SK-N-SH (cell line): ENCODE measurements around the gene CACNA1F. TPM values are rescaled to one million over a fixed set of nuclear protein-coding genes. Genes with fewer than 3 reads are reported as not detected.
A peak's percentile ranks its signal among the peaks of the same experiment; 100 is the strongest.
"Not testable (repeated sequence)": the region's sequence is repeated elsewhere in the genome, so short reads cannot be mapped to it uniquely, and the experiment has no call there.

Experiments
- CTCF ChIA-PET: fragments of 300-600, 350-600 bp; formaldehyde crosslinking; extraction: SDS; loops from one replicate; lab custom pipeline; 2021; lab: Yijun Ruan, JAX
- POLR2A ChIA-PET: fragments of 350-600 bp; sonication (Branson Sonifier 250); formaldehyde crosslinking; extraction: SDS; loops from one replicate; lab custom pipeline; 2020; ENCODE audit warnings: antibody characterized with exemption, inconsistent platforms; lab: Yijun Ruan, JAX
- DNase-seq: peaks from one replicate; pipeline ENCODE4 v3.0.0; 2012
- H2AFZ ChIP-seq: fragments of 200-600 bp; sonication (generic); 2 replicates; pipeline ENCODE4 v1.8.1; 2016; ENCODE audit warnings: antibody characterized with exemption, mild to moderate bottlenecking, low read depth
- H3F3A ChIP-seq: fragments of 200-600 bp; sonication (generic); replicated peaks from 2 replicates; pipeline ENCODE3; 2016; ENCODE audit warnings: antibody characterized with exemption, mild to moderate bottlenecking; ENCODE audit not compliant: insufficient read depth
- H3K27ac ChIP-seq, 2 experiments: fragments of 200-500 bp in 1 of 2; fragments of 200-600 bp in 1 of 2; sonication (Bioruptor generic) in 1 of 2; sonication (generic), shearing (Covaris generic) in 1 of 2; 2 replicates each; pipeline versions ENCODE4 v1.5.1 to v1.6.1; 2014 to 2016; ENCODE audit warnings: low read depth in 2 of 2, inconsistent platforms in 1 of 2, low read length in 1 of 2, mild to moderate bottlenecking in 1 of 2, mixed read lengths in 1 of 2
- H3K27me3 ChIP-seq: fragments of 200-600 bp; sonication (generic), shearing (Covaris generic); 2 replicates; pipeline ENCODE4 v1.6.1; 2016; ENCODE audit warnings: mixed run types; ENCODE audit not compliant: insufficient read depth
- H3K36me3 ChIP-seq, 2 experiments: fragments of 200-500 bp in 1 of 2; fragments of 200-600 bp in 1 of 2; sonication (Bioruptor generic) in 1 of 2; sonication (generic) in 1 of 2; replicated peaks in 1 of 2; 2 replicates each; pipeline versions ENCODE3 to v1.5.1; 2014 to 2016; ENCODE audit warnings: low read length in 1 of 2, mild to moderate bottlenecking in 1 of 2; ENCODE audit not compliant: insufficient read depth in 2 of 2, control insufficient read depth in 1 of 2
- H3K4me1 ChIP-seq, 2 experiments: fragments of 200-500 bp in 1 of 2; fragments of 200-600 bp in 1 of 2; sonication (Bioruptor generic) in 1 of 2; sonication (generic), shearing (Covaris generic) in 1 of 2; 2 replicates each; pipeline versions ENCODE4 v1.5.1 to v1.6.1; 2014 to 2016; ENCODE audit warnings: low read depth in 1 of 2, low read length in 1 of 2, mixed run types in 1 of 2; ENCODE audit not compliant: insufficient read depth in 2 of 2, control insufficient read depth in 1 of 2
- H3K4me2 ChIP-seq: fragments of 200-600 bp; sonication (generic), shearing (Covaris generic); 2 replicates; pipeline ENCODE4 v1.6.1; 2017; ENCODE audit warnings: mixed run types
- H3K4me3 ChIP-seq, 2 experiments: fragments of 200-500 bp in 1 of 2; fragments of 200-600 bp in 1 of 2; sonication (Bioruptor generic) in 1 of 2; sonication (generic), shearing (Covaris generic) in 1 of 2; 2 replicates each; pipeline versions ENCODE4 v1.5.1 to v1.8.1; 2014 to 2016; ENCODE audit warnings: low read depth in 2 of 2, inconsistent platforms in 1 of 2, low read length in 1 of 2, mild to moderate bottlenecking in 1 of 2, mixed read lengths in 1 of 2, moderate library complexity in 1 of 2
- H3K79me2 ChIP-seq: fragments of 200-600 bp; sonication (generic); 2 replicates; pipeline ENCODE4 v1.8.1; 2017; ENCODE audit warnings: mild to moderate bottlenecking; ENCODE audit not compliant: insufficient read depth
- H3K9ac ChIP-seq: fragments of 200-600 bp; sonication (generic); 2 replicates; pipeline ENCODE4 v1.6.1; 2017; ENCODE audit warnings: mixed run types
- H3K9me2 ChIP-seq: fragments of 200-600 bp; sonication (generic); 2 replicates; pipeline ENCODE4 v1.6.1; 2017; ENCODE audit warnings: mixed run types
- H3K9me3 ChIP-seq: fragments of 200-600 bp; sonication (generic); 2 replicates; pipeline ENCODE4 v1.6.1; 2017; ENCODE audit warnings: mixed run types, mild to moderate bottlenecking, moderate library complexity
- H4K20me1 ChIP-seq: fragments of 200-600 bp; sonication (generic); 2 replicates; pipeline ENCODE4 v1.6.1; 2017; ENCODE audit warnings: mild to moderate bottlenecking, mixed run types; ENCODE audit not compliant: insufficient read depth
- EZH2phosphoT487 ChIP-seq: fragments of 200-600 bp; sonication (generic); IDR thresholded peaks from 2 replicates; pipeline ENCODE4 v1.6.1; 2017; ENCODE audit warnings: low read depth, mixed run types, mild to moderate bottlenecking, antibody characterized with exemption, moderate library complexity, borderline replicate concordance
- FOXJ3 ChIP-seq: sonication (generic); formaldehyde crosslinking; IDR thresholded peaks from 2 replicates; pipeline ENCODE4 v1.5.1; 2020; ENCODE audit warnings: mild to moderate bottlenecking, missing genetic modification reagents
- GABPA ChIP-seq: IDR thresholded peaks from 2 replicates; pipeline ENCODE4 v1.4.0; 2012; ENCODE audit warnings: low read depth, mild to moderate bottlenecking
- GATA2 ChIP-seq: sonication (generic); formaldehyde crosslinking; IDR thresholded peaks from 2 replicates; pipeline ENCODE4 v1.5.0; 2020; ENCODE audit warnings: mild to moderate bottlenecking, missing genetic modification reagents
- MXI1 ChIP-seq: IDR thresholded peaks from 2 replicates; pipeline ENCODE4 v1.6.1; 2012; ENCODE audit warnings: mild to moderate bottlenecking, low read depth, low read length, improper control_type of control experiment
- NFIC ChIP-seq: IDR thresholded peaks from 2 replicates; pipeline ENCODE4 v1.4.0; 2012; ENCODE audit warnings: borderline replicate concordance
- NRF1 ChIP-seq: IDR thresholded peaks from 2 replicates; pipeline ENCODE4 v1.6.1; 2012; ENCODE audit warnings: low read depth, mild to moderate bottlenecking, low read length
- PBX3 ChIP-seq: IDR thresholded peaks from 2 replicates; pipeline ENCODE4; 2012
- POLR2AphosphoS5 ChIP-seq: IDR thresholded peaks from 2 replicates; pipeline ENCODE4 v1.6.1; 2012; ENCODE audit warnings: low read depth, low read length
- TEAD4 ChIP-seq: IDR thresholded peaks from 2 replicates; pipeline ENCODE4 v1.4.0; 2012; ENCODE audit warnings: mild to moderate bottlenecking, borderline replicate concordance; ENCODE audit not compliant: insufficient read depth
- USF1 ChIP-seq: IDR thresholded peaks from 2 replicates; pipeline ENCODE4 v1.4.0; 2012; ENCODE audit warnings: low read depth, borderline replicate concordance
- USF2 ChIP-seq: fragments of 150-350 bp; IDR thresholded peaks from 2 replicates; pipeline ENCODE4 v1.6.1; 2017; ENCODE audit warnings: antibody characterized with exemption, low read length, low read depth, borderline replicate concordance
- ZBTB33 ChIP-seq: IDR thresholded peaks from 2 replicates; pipeline ENCODE4 v1.4.0; 2012; ENCODE audit warnings: low read depth, borderline replicate concordance
- WGBS: methylation state at CpG from one replicate; pipeline ENCODE4 v1.1.6; 2017; ENCODE audit warnings: low lambda C conversion rate; 5-methylcytosine and 5-hydroxymethylcytosine counted together
- polyA plus RNA-seq, 3 experiments: library from polyadenylated mRNA; depleted of rRNA; stranded (reverse); fragments of >200 nt; gene quantifications; 2 replicates each; pipeline ENCODE4 v1.2.3, GENCODE V29; 2012

The CACNA1F gene
- polyA plus RNA-seq, 1 of the 3 experiments (the other 2 are of a cell fraction), result not detected

DNA sequence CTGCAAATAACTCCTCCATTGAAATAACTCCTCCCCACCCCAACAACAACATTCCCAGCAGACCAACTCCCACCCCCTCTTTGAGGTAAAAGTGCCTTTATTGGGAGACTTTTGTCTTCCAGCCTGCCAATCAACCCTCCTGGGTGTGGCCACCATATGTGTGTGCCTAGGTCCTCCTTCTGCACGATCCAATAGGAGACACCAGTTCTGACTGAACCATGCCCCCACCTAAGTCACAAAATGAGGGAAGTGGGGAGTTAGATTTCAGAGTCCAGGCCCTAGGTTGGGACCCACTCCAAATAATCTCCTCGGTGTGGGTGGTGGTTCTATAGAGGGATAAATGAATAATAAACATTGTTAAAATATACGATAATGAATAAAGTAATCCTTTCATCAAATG is 58.4 kb downstream of the CACNA1F start:
- Histone ChIP-seq H3F3A (no peaks in the 10 kb centered on the region), H3K27me3 (no peaks in the 10 kb centered on the region; the same call in 1 of the 2 replicates)
- TF ChIP-seq PBX3 (0 out of 2 replicates have a peak, but pooled peaks have one; percentile 6), TEAD4 (no peak)
- TF ChIP-seq, all 33 proteins: peak for 1
- Histone ChIP-seq H3K27ac (no peak overlapping the region), H3K4me3 (no peak overlapping the region), H3K4me1 (no peaks in the 10 kb centered on the region; a peak in 1 of 4 replicates), H3K9me3 (no peaks in the 10 kb centered on the region), H3K79me2 (peaks cover 22% of the 10 kb centered on the region; the same call in 1 of the 2 replicates), H3K4me2 (no peak overlapping the region), H4K20me1 (no peaks in the 10 kb centered on the region), H2AFZ (no peak overlapping the region), H3K36me3 (no peaks in the 10 kb centered on the region), H3K9ac (no peak overlapping the region), H3K9me2 (no peaks in the 10 kb centered on the region)
- POLR2A ChIA-PET, result no interaction called here
- DNase-seq, result no peak
- 55% methylated on average over 3 of the region's 3 CpGs for WGBS
- CTCF ChIA-PET, result no interaction called here

DNA sequence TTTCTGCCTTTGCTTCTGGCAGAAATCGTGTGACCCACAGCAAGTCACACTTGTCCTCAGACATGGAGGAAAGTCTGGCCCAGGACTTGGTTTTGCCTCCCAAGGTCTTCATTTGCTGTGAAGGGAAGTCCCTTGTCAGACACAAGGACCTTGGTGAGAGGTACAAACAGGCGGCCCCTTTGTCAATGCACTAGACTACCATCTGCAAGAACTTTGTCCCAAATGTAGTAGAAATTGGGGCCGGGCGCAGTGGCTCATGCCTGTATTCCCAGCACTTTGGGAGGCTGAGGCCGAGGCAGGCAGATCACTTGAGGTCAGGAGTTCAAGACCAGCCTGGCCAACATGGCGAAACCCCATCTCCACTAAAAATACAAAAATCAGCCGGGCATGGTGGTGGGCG is 59.6 kb downstream of the CACNA1F start:
- WGBS, result 75% methylated on average over 7 of the region's 8 CpGs
- H2AFZ ChIP-seq, H3F3A ChIP-seq, H3K36me3 ChIP-seq, H3K4me3 ChIP-seq, CTCF ChIA-PET, H3K27me3 ChIP-seq, POLR2A ChIA-PET, H4K20me1 ChIP-seq, H3K4me1 ChIP-seq, H3K9me3 ChIP-seq, H3K9ac ChIP-seq, H3K9me2 ChIP-seq, DNase-seq, H3K27ac ChIP-seq: not testable (repeated sequence)
- Histone ChIP-seq H3K4me2 (peak overlapping the region; percentile 77; the same call in 1 of the 2 replicates), H3K79me2 (peaks cover 22% of the 10 kb centered on the region; the same call in 1 of the 2 replicates)

DNA sequence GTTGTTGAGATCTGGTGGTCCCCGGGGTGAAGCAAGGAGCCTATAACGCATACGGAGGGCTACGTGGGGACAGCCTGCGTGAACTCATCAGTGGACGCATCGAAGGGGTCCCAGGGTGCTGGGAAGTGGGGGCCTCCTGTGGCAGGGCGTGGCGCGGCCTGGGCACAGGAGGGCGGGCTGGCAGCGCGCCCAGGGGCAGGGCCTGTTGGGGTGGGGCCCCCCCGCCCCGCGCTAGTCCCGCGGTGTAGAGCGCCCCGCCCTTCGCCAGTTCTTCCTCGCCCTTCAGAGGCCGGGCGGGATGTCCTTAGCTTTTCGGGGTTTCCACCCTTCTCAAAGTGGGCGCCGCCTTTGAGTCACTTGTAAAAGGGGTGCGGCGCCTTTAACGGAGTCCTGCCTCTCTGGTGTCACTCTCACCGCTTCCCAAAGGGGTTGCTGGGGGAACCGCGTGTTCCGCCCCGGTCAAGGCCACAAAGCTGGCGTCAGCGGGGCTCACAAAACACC is 60.8 kb downstream of the CACNA1F start:
- Histone ChIP-seq H3K4me2 (peak overlapping the region; percentile 77), H3K79me2 (peaks cover 22% of the 10 kb centered on the region; the same call in 1 of the 2 replicates), H4K20me1 (no peaks in the 10 kb centered on the region), H3K9me2 (no peaks in the 10 kb centered on the region), H3K9me3 (no peaks in the 10 kb centered on the region), H2AFZ (no peak overlapping the region), H3K9ac (peak overlapping the region; percentile 87), H3K27ac (peak overlapping the region; percentile 36 to 59; a peak in 3 of 4 replicates), H3K4me1 (peaks cover 0 to 1% of the 10 kb centered on the region in 2 experiments; a peak in 1 of 4 replicates), H3K4me3 (peak overlapping the region; percentile 58 to 66), H3F3A (peaks cover 6% of the 10 kb centered on the region), H3K36me3 (no peaks in the 10 kb centered on the region), H3K27me3 (no peaks in the 10 kb centered on the region; the same call in 1 of the 2 replicates)
- DNase-seq, result peak; percentile 75
- ChIA-PET CTCF (interaction anchor here (1.2 kb wide), 1 partner anchor 17 kb away, joined by 5 read pairs; no protein-coding TSS in a partner anchor), POLR2A (interaction anchor here (0.6 to 1.5 kb wide), 2 partner anchors 9 to 18 kb away, joined by 3 to 5 read pairs; no protein-coding TSS in a partner anchor)
- 16% methylated on average over 28 of the region's 37 CpGs for WGBS
- no peak for TF ChIP-seq USF2
- TF ChIP-seq FOXJ3 (CRISPR knock-in tag), result 0 out of 2 replicates have a peak, but pooled peaks have one; percentile 10
- TF ChIP-seq MXI1, result peak; percentile 20; the same call in 1 of the 2 replicates
- no peak for TF ChIP-seq NRF1
- TF ChIP-seq USF1, result no peak
- TF ChIP-seq NFIC, result peak; percentile 58; the same call in 1 of the 2 replicates
- TF ChIP-seq EZH2phosphoT487, result no peak
- TF ChIP-seq GABPA, result no peak
- TF ChIP-seq PBX3, result peak; percentile 52
- 0 out of 2 replicates have a peak, but pooled peaks have one; percentile 30 for TF ChIP-seq POLR2AphosphoS5
- TF ChIP-seq GATA2 (CRISPR knock-in tag), result no peak
- TF ChIP-seq ZBTB33, result no peak
